ENCODE data around the gene ZNF823.
A peak's percentile ranks its signal among the peaks of the same experiment; 100 is the strongest.

DNA sequence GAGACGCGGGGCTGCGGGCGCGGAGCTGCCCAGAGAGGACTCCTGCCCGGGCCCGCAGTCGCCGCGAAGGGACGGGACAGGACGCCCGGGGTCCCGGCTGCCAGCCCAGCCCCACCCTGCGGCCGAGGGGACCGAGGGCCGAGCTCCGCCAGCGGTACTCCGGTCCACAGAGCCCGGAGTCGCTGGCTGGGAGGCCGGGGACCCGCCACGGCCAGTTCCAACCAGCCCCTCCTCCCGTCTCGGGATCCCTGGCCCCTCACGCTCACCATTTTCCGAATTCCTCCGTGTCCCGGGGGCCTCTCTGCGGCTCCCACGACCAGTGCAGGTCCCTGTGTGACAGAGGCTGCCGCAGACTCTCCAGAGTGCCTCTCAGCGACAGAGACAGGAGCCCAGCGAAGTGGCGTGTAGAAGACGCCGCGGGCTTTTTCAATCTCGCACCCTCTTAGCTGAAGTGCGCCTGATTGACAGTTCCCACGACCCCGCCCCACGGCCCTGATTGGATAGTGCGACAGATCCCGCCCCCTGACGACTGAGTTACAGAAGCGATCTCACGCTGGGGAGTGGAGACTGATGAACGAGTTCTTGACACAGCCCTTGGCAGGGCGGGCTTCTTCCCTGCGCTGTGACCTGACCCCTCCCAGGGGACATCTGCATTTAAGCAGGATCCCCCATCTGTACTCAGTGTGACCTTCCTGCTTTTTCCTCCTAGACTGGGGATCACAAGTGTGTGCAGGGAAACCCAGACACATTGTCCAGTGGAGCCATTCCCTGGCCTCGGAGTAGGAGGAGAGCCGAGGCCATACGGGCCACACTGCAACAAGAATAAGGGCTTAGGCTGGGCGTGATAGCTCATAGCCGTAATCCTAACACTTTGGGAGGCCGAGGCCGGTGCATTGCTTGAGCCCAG, 44.0 kb downstream of the ZNF823 start:
- TF ChIP-seq SP1 (IDR thresholded peaks at IDR 0.05), result no peak
- 0 out of 2 replicates have a peak, but pooled peaks have one; percentile 25 for TF ChIP-seq ELF4 (IDR thresholded peaks at IDR 0.05)
- no peak for TF ChIP-seq TARDBP (IDR thresholded peaks at IDR 0.05)
- no peak for TF ChIP-seq ZNF384 (IDR thresholded peaks at IDR 0.05)
- no peak for TF ChIP-seq FOXA1 (IDR thresholded peaks at IDR 0.05)
- no peak for TF ChIP-seq FOXK2 (IDR thresholded peaks at IDR 0.05)
- TF ChIP-seq L3MBTL2 (conservative IDR thresholded peaks at IDR 0.05), result peak; percentile 79
- TF ChIP-seq BHLHE40 (IDR thresholded peaks at IDR 0.05; ENCODE audit: borderline replicate concordance), result no peak
- TF ChIP-seq, protein P1, sequence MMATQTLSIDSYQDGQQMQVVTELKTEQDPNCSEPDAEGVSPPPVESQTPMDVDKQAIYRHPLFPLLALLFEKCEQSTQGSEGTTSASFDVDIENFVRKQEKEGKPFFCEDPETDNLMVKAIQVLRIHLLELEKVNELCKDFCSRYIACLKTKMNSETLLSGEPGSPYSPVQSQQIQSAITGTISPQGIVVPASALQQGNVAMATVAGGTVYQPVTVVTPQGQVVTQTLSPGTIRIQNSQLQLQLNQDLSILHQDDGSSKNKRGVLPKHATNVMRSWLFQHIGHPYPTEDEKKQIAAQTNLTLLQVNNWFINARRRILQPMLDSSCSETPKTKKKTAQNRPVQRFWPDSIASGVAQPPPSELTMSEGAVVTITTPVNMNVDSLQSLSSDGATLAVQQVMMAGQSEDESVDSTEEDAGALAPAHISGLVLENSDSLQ (IDR thresholded peaks at IDR 0.05), result peak; percentile 98
- TF ChIP-seq FOXM1 (IDR thresholded peaks at IDR 0.05; ENCODE audit: borderline replicate concordance), result no peak
